ENCODE results near the gene RAI1. TPM values are rescaled to one million over a fixed set of nuclear protein-coding genes. Genes with fewer than 3 reads are reported as not detected.
A peak's percentile ranks its signal among the peaks of the same experiment; 100 is the strongest.

Gene RAI1
- total RNA-seq, 2 experiments from 2014 or later, result 16.7 TPM

GRCh38 chr17:17823433-17824118 is 142.3 kb downstream of the RAI1 start:
- peak overlapping the region; percentile 95 for H3K27ac Mint-ChIP-seq
- peaks cover 93% of the 10 kb centered on the region for H3K4me1 Mint-ChIP-seq
- no peaks in the 10 kb centered on the region for H3K27me3 Mint-ChIP-seq
- peak; percentile 90 for DNase-seq
- H3K9me3 Mint-ChIP-seq, result no peaks in the 10 kb centered on the region
- peaks cover 60% of the 10 kb centered on the region for H3K36me3 Mint-ChIP-seq (ENCODE audit: low read depth)
- H3K4me3 Mint-ChIP-seq, result peak overlapping the region; percentile 76
- ChIA-PET CTCF (no interaction called here), POLR2A (interaction anchor here (0.7 to 13.9 kb wide), 9 partner anchors 10 to 112 kb away, joined by 3 to 322 read pairs (median 13); partner anchors contain the start of gene SREBF1)

- peak; percentile 48 for DNase-seq
- peak overlapping the region; percentile 95 for H3K27ac Mint-ChIP-seq
- H3K4me3 Mint-ChIP-seq, result peak overlapping the region; percentile 72
- POLR2A ChIA-PET, result interaction anchor here (0.7 to 13.9 kb wide), 10 partner anchors 11 to 148 kb away, joined by 3 to 322 read pairs (median 18); partner anchors contain the start of genes SREBF1 and TOM1L2
- no peaks in the 10 kb centered on the region for H3K9me3 Mint-ChIP-seq
- CTCF ChIA-PET, result interaction anchor here (2.4 kb wide), 1 partner anchor 25 kb away, joined by 11 read pairs; no protein-coding TSS in a partner anchor
- no peaks in the 10 kb centered on the region for H3K27me3 Mint-ChIP-seq
- peaks cover 54% of the 10 kb centered on the region for H3K36me3 Mint-ChIP-seq (ENCODE audit: low read depth)
- H3K4me1 Mint-ChIP-seq, result peaks cover 88% of the 10 kb centered on the region
Observed at GRCh38 chr17:17824119-17824782, 143.0 kb downstream of the RAI1 start.

GRCh38 chr17:17824783-17825614 is 143.7 kb downstream of the RAI1 start:
- Mint-ChIP-seq H3K36me3 (ENCODE audit: low read depth) (peaks cover 47% of the 10 kb centered on the region), H3K9me3 (no peaks in the 10 kb centered on the region), H3K4me1 (peaks cover 84% of the 10 kb centered on the region), H3K27me3 (no peaks in the 10 kb centered on the region), H3K27ac (peak overlapping the region; percentile 95), H3K4me3 (peak overlapping the region; percentile 17)
- ChIA-PET POLR2A (interaction anchor here (0.8 to 13.9 kb wide), 8 partner anchors 11 to 147 kb away, joined by 3 to 322 read pairs (median 5); partner anchors contain the start of genes SREBF1 and TOM1L2), CTCF (interaction anchor here (1.3 to 3.1 kb wide), 4 partner anchors 11 to 24 kb away, joined by 3 to 16 read pairs (median 8); partner anchors contain the start of gene SREBF1)
- no peak for DNase-seq

- ChIA-PET CTCF (interaction anchor here (1.3 to 3.1 kb wide), 4 partner anchors 10 to 23 kb away, joined by 3 to 16 read pairs (median 8); partner anchors contain the start of gene SREBF1), POLR2A (interaction anchor here (0.8 to 13.9 kb wide), 7 partner anchors 9 to 132 kb away, joined by 3 to 322 read pairs (median 6); partner anchors contain the start of gene SREBF1)
- no peak for DNase-seq
- Mint-ChIP-seq H3K4me3 (peak overlapping the region; percentile 31), H3K27me3 (no peaks in the 10 kb centered on the region), H3K27ac (peak overlapping the region; percentile 95), H3K36me3 (ENCODE audit: low read depth) (peaks cover 41% of the 10 kb centered on the region), H3K9me3 (no peaks in the 10 kb centered on the region), H3K4me1 (peaks cover 75% of the 10 kb centered on the region)
Observed at GRCh38 chr17:17826342-17826713, 145.1 kb downstream of the RAI1 start.

GRCh38 chr17:17826942-17827785 is 145.9 kb downstream of the RAI1 start:
- H3K9me3 Mint-ChIP-seq, result no peaks in the 10 kb centered on the region
- CTCF ChIA-PET, result interaction anchor here (2.4 to 3.1 kb wide), 2 partner anchors 9 to 22 kb away, joined by 11 to 16 read pairs; partner anchors contain the start of gene SREBF1
- POLR2A ChIA-PET, result interaction anchor here (0.9 to 13.9 kb wide), 8 partner anchors 8 to 131 kb away, joined by 3 to 322 read pairs (median 12); partner anchors contain the start of gene SREBF1
- H3K4me1 Mint-ChIP-seq, result peaks cover 69% of the 10 kb centered on the region
- no peaks in the 10 kb centered on the region for H3K27me3 Mint-ChIP-seq
- no peak overlapping the region for H3K4me3 Mint-ChIP-seq
- no peak for DNase-seq
- peaks cover 41% of the 10 kb centered on the region for H3K36me3 Mint-ChIP-seq (ENCODE audit: low read depth)
- H3K27ac Mint-ChIP-seq, result peak overlapping the region; percentile 95

GRCh38 chr17:17827826-17828621 is 146.8 kb downstream of the RAI1 start:
- no peaks in the 10 kb centered on the region for H3K27me3 Mint-ChIP-seq
- no peak for DNase-seq
- ChIA-PET POLR2A (interaction anchor here (0.9 to 13.9 kb wide), 8 partner anchors 8 to 130 kb away, joined by 3 to 322 read pairs (median 6); partner anchors contain the start of gene SREBF1), CTCF (interaction anchor here (3.1 kb wide), 1 partner anchor 8 kb away, joined by 16 read pairs; the partner anchor contains the start of gene SREBF1)
- peaks cover 37% of the 10 kb centered on the region for H3K36me3 Mint-ChIP-seq (ENCODE audit: low read depth)
- peak overlapping the region; percentile 62 for H3K27ac Mint-ChIP-seq
- peaks cover 64% of the 10 kb centered on the region for H3K4me1 Mint-ChIP-seq
- no peaks in the 10 kb centered on the region for H3K9me3 Mint-ChIP-seq
- no peak overlapping the region for H3K4me3 Mint-ChIP-seq

GRCh38 chr17:17830269-17830567 is 149.0 kb downstream of the RAI1 start:
- POLR2A ChIA-PET, result interaction anchor here (1.7 to 2.2 kb wide), 2 partner anchors 11 kb away, joined by 3 to 11 read pairs; no protein-coding TSS in a partner anchor
- no peak overlapping the region for H3K4me3 Mint-ChIP-seq
- no peaks in the 10 kb centered on the region for H3K27me3 Mint-ChIP-seq

GRCh38 chr17:17830740-17831207 is 149.5 kb downstream of the RAI1 start:
- peaks cover 68% of the 10 kb centered on the region for H3K4me1 Mint-ChIP-seq
- H3K27me3 Mint-ChIP-seq, result no peaks in the 10 kb centered on the region
- ChIA-PET POLR2A (interaction anchor here (2.2 kb wide), 1 partner anchor 11 kb away, joined by 11 read pairs; no protein-coding TSS in a partner anchor), CTCF (interaction anchor here (1.1 kb wide), 1 partner anchor 19 kb away, joined by 4 read pairs; no protein-coding TSS in a partner anchor)
- no peak for DNase-seq
- peaks cover 54% of the 10 kb centered on the region for H3K36me3 Mint-ChIP-seq (ENCODE audit: low read depth)
- H3K9me3 Mint-ChIP-seq, result no peaks in the 10 kb centered on the region
- H3K27ac Mint-ChIP-seq, result no peak overlapping the region
- no peak overlapping the region for H3K4me3 Mint-ChIP-seq

More at GRCh38 chr17:17830269-17830567, 149.0 kb downstream of the RAI1 start:
- Mint-ChIP-seq H3K9me3 (no peaks in the 10 kb centered on the region), H3K27ac (no peak overlapping the region), H3K4me1 (peaks cover 68% of the 10 kb centered on the region), H3K36me3 (ENCODE audit: low read depth) (peaks cover 51% of the 10 kb centered on the region)
- CTCF ChIA-PET, result no interaction called here
- DNase-seq, result no peak

GRCh38 chr17:17831208-17832031 is 150.2 kb downstream of the RAI1 start:
- H3K27me3 Mint-ChIP-seq, result no peaks in the 10 kb centered on the region
- H3K27ac Mint-ChIP-seq, result no peak overlapping the region
- CTCF ChIA-PET, result interaction anchor here (1.1 kb wide), 1 partner anchor 18 kb away, joined by 4 read pairs; no protein-coding TSS in a partner anchor
- peaks cover 65% of the 10 kb centered on the region for H3K4me1 Mint-ChIP-seq
- POLR2A ChIA-PET, result interaction anchor here (1.7 to 8.3 kb wide), 4 partner anchors 9 to 22 kb away, joined by 4 to 322 read pairs (median 132); no protein-coding TSS in a partner anchor
- H3K9me3 Mint-ChIP-seq, result no peaks in the 10 kb centered on the region
- no peak overlapping the region for H3K4me3 Mint-ChIP-seq
- H3K36me3 Mint-ChIP-seq (ENCODE audit: low read depth), result peaks cover 53% of the 10 kb centered on the region
- no peak for DNase-seq

- Mint-ChIP-seq H3K4me3 (no peak overlapping the region), H3K27ac (no peak overlapping the region), H3K9me3 (no peaks in the 10 kb centered on the region), H3K27me3 (no peaks in the 10 kb centered on the region), H3K4me1 (peaks cover 60% of the 10 kb centered on the region), H3K36me3 (ENCODE audit: low read depth) (peaks cover 48% of the 10 kb centered on the region)
- ChIA-PET CTCF (no interaction called here), POLR2A (interaction anchor here (1.7 to 8.3 kb wide), 4 partner anchors 9 to 21 kb away, joined by 4 to 322 read pairs (median 132); no protein-coding TSS in a partner anchor)
- no peak for DNase-seq
Observed at GRCh38 chr17:17832032-17832363, 150.7 kb downstream of the RAI1 start.
